HG03196 (cell line): ENCODE measurements around the gene KIAA1614.

Experiments used
- ATAC-seq: cut with Tn5 transposase; IDR thresholded peaks from one replicate; pipeline ENCODE4 v1.9.1; 2021; ENCODE audit not compliant: unreplicated experiment

Gene KIAA1614, protein sequence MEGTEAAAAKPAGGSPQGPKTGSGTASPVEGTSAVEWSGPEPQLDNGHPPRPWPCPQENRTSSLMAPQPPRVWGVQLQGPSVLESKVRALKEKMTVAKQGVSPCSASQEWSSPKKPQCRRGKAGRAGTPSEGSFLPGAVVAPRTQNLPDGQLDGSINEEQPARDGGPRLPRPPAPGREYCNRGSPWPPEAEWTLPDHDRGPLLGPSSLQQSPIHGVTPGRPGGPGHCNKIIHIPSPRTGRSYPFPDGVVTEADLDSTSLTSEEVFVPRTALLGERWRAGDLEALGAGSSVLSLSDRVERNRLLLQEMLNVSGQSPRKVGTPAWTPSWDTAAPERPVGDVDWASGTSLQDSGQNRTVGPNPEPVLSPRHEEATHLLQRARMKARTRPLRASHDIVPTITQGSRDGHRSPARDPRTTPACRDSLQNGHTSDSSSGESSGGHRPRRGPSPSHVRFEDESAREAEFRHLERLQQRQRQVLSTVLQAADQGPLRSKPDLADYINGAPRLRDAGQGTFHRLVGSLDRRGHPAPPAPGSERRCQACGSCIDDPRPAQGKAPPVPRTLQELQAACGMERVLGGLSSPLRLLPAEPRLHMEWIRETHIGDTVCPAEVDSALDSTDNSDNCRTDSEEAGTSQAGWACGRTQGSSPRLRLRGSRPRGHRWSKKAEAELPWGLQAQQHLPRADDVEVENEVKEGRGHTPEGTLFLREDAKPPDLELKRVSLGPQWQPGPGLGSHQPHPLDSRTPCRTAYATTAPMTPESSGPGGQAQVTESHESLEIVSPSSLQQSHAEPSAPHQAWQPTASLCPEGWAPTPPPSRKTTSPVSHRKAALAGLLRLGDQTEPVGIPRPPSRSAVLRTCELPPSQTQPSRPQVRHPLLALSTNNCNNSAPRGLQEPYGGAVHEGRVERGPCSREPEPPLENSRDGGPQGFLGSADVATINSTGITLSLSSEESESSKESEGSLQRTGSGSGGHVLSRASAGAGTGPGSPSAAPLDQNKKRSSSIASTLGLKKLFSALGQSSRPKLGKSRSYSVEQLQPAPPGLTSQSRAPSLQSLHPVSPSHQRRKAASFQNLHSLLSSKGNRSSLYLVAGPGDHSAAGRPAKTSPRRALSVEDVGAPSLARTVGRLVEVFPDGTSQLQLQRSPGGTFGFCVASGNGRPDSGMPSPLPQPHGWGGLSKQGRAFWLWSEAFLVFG

DNA sequence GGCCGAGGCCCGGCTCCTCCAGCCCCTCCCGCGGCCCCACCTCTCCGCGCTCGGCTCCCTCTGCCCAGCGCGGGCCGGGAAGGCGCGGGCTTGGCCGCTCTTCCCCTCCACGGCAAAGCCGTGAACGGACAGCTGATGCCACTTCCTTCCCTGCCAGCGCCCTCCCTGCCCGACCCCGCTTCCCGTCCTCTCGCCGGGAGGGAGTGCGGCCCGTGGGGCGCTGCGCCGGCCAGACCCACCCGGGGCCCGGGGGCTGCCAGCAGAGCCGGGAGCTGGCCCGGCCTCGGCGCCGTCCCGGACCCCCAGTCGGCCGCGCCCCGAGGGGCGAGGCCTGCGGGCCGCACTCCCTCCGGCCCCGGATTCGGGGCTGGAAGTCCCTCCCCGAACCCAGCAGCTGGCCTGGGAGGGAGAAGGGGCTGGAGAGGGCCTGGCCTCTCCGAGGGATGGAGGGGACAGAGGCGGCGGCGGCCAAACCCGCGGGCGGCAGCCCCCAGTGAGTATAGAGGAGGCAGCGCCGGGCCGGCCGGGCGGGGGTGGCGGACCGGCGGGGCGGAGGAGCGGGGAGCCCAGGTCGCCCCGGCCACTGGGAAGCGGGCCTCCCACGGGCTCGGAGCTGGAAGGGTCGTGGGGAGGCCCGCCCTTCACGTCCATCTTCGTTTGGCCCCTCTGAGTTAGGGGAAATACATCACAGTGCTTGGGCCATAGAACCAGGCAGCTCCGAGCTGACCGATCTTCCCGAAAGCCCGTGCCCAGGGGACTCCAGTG, at the start of gene KIAA1614:
TSS of gene KIAA1614 (plus strand) at position 97 of the 765 bp plus-strand sequence. CDS start at position 444, 347 bp downstream.
- no peak for ATAC-seq

- no peak for ATAC-seq
These were observed 49.4 kb upstream of the KIAA1614 start for GRCh38 chr1:180863158-180863775.

DNA sequence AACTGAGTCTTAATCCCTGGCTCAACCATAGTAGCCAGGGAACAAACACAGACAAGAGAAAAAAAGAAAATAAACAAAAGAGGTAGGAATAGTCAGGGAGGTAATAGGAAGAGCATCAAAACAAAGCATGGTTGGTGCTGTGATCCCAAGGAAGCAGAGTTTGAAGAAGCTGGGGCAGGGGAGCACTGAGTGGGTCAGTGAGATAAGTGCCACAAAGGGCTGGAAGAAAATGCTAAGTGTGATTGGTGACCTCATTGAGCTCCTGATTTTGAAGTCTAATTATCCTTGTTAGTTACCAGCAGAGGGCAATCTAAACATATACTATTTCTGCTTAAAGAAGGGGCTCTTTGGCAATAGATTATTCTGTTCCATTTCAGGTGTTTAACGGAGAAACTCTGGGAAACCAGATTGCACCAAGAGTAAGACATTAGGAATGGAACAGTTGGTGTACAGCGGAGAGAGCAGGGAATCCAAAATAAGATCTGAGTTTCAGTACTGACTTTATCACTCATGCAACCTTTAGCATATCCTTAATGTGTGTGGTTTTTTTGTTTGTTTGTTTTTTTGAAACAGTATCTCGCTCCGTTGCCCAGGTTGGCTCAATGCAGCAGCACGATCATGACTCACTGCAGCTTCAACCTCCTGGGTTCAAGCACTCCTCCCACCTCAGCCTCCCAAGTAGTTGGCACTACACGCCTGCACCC, 30.7 kb upstream of the KIAA1614 start:
- ATAC-seq: peak; percentile 61

DNA sequence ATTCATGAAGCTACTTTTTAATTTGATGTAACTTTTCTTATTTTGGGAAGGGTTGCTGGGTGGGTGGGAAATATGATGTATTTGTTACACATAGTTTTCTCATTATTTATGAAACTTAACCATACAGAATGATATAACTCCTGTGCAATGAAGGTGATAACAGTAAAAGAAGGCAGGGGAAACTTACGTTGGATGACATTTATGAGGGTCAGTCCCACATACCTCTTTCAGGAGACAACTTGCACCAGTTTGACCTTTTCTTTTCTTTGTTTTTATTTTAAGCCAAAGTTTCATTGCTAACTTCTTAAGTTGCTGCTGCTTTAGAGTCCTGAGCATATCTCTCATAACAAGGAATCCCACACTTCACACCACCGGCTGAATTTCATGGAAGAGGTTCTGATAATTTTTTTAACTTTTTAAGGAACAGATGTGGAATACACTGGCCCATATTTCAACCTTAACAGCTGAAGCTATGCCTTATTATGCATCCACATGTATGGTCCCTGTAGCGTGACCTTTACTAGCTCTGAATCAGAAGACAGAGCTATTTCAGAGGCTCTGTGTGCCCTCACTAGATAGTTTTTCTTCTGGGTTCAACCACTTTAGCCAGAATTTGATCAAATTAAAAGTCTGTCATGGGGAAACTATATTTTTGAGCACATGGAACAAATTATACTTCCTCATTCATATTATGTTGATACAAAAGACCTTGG, 28.0 kb upstream of the KIAA1614 start:
- no peak for ATAC-seq

- ATAC-seq: no peak
These were observed 26.4 kb upstream of the KIAA1614 start for GRCh38 chr1:180886338-180886737.

- no peak for ATAC-seq
These were observed 24.9 kb upstream of the KIAA1614 start for GRCh38 chr1:180887841-180888240.

GRCh38 chr1:180888870-180889269, 23.8 kb upstream of the KIAA1614 start:
- peak; percentile 79 for ATAC-seq

DNA sequence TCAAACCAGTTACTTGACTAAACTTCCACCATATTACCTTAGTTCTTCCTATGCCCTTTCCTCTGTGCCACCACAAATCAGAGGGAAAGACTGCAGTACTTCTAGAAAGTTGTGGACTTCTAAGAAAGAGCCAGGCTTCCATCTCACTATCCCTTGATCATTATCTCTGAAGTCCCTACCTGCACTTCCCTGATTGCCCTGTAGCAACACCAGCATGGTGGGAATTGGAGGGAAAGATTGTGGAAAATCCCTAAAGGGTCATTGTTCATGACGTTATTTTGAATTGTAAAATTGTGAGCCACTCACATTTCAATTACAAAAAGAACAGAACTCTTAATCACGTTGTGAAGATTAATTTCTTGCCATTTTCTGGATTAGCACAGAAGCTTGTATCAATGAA, 23.4 kb upstream of the KIAA1614 start:
- ATAC-seq: no peak

GRCh38 chr1:180892272-180892671, 20.4 kb upstream of the KIAA1614 start:
- ATAC-seq: no peak

- ATAC-seq: no peak
These were observed 20.0 kb upstream of the KIAA1614 start for GRCh38 chr1:180892675-180893074.

DNA sequence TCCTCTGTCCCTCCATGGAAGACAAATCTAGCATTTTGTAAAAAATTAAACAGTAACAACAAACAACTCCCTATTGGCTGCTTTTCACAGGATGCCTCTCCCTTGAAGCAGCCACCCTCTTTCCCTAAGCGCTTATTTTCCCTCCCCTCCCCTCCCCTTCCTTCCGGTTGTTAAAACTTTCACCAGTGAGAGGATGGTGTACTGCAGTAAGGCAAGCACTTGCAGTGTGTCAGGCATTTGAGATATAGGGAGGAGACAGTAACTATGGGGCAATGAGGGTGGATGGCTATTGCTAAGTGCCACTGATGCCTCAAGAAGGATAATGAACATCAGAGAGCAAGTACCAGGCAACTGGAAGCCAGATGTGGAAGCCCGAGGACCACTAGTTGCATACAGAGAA, 19.1 kb upstream of the KIAA1614 start:
- ATAC-seq: no peak

GRCh38 chr1:180896161-180896560, 16.5 kb upstream of the KIAA1614 start:
- ATAC-seq: no peak

DNA sequence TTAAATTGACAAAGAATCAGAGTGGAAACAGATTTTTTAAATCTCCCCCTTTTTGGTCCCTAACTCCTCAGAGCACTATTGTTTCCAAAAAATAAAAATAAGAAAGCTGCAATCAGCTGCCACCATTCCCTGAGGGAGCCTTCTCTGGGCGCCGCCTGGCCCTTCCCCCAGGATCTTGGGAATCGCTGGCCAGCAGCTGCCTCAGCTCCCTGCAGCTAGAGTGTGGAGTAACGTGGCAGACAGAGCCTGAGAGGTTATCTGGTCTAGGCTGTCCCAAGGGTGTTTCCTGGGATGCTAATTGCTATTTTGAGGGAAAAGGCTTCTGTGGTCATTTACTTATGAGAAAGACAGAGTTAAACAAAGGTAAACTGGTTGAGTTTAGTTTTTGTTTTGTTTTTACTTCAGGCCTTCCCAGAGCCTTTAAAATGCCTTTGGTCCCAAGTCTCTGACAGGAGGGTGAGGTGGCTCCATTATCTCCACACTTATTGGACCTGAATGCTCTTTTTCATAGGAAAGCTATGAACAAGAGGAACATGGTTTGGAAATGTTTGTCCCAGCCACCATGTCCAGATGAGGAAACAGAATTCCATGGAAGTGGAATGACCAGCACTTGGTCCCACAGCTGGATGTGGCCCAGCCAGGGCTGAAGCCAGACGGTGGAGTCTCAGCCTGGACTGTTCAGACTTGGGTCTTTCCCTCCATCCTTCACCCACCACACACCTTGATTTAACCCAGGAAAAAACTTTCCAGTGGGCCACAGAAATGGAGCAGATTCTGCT, 14.1 kb upstream of the KIAA1614 start:
- no peak for ATAC-seq

DNA sequence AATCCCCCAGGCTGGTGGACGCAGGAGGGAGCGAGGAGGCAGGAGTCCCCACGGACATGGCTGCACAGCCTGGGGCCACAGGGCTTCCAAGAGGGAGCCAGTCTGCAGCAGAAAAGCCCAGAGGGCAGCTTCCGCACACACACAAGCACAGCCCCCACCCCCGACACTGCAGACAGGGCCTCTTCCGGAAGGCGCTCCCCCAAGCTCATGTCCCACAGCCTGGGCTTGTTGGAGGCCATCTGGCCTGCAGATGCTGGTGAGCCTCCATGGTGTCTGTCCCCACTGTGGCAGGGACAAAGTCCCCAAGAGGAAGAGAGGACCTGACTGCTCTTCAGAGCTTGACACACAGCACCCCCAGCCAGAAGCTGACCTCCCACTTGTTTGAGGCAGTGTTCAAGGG, 13.4 kb upstream of the KIAA1614 start:
- no peak for ATAC-seq

GRCh38 chr1:180901076-180901990, 11.4 kb upstream of the KIAA1614 start:
- ATAC-seq: no peak

GRCh38 chr1:180902541-180902940, 10.2 kb upstream of the KIAA1614 start:
- no peak for ATAC-seq

DNA sequence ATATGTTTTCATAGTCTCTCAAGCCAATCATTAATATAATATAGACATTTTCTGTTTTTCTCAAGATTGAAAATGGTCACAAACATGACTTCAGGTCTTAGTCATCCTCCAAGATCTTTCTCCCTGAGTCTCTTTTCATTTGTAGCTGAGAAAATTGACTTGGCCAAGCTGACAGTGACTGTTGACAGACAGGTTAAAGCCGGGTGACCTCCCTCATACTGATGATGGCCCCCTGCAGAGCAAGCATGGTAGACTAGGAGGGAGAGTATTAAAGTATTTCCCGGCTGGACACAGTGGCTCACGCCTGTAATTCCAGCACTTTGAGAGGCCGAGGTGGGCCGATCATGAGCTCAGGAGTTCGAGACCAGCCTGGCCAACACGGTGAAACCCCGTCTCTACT, 6.8 kb upstream of the KIAA1614 start:
- ATAC-seq: no peak
